ENCODE measurements around the gene TDRD9. TPM values are rescaled to one million over a fixed set of nuclear protein-coding genes. Genes with fewer than 3 reads are reported as not detected.

TDRD9 gene
- total RNA-seq, 1 experiment from 2014 or later = not detected

DNA sequence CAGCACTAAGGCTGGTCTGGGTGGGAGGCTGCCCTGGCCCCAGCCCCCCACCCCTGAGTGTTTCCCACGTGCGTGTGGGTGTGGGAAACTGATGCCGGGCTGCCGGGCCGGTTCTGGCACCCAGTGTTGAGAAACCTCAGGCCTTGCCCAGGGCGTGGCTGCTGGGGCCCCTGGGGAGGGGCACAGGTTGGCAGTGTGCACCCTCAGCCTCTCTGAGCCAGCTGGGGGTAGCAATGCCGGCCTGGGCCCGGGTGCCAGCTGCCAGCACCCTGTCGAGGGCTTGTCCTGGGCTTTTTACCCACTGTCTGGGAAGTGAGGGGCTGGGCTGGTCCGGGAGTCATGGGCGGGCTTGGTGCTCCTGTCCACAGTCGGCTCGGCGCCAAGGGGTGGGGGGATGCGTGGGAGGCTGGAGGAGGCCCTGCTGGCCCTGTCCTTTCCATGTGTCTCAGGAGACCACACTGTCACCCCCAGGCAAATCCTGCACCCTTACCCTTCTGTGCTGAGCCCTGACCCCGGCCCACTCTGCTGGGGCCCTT lies 172.9 kb downstream of the TDRD9 start (continued):
- TF ChIP-seq, protein P1, sequence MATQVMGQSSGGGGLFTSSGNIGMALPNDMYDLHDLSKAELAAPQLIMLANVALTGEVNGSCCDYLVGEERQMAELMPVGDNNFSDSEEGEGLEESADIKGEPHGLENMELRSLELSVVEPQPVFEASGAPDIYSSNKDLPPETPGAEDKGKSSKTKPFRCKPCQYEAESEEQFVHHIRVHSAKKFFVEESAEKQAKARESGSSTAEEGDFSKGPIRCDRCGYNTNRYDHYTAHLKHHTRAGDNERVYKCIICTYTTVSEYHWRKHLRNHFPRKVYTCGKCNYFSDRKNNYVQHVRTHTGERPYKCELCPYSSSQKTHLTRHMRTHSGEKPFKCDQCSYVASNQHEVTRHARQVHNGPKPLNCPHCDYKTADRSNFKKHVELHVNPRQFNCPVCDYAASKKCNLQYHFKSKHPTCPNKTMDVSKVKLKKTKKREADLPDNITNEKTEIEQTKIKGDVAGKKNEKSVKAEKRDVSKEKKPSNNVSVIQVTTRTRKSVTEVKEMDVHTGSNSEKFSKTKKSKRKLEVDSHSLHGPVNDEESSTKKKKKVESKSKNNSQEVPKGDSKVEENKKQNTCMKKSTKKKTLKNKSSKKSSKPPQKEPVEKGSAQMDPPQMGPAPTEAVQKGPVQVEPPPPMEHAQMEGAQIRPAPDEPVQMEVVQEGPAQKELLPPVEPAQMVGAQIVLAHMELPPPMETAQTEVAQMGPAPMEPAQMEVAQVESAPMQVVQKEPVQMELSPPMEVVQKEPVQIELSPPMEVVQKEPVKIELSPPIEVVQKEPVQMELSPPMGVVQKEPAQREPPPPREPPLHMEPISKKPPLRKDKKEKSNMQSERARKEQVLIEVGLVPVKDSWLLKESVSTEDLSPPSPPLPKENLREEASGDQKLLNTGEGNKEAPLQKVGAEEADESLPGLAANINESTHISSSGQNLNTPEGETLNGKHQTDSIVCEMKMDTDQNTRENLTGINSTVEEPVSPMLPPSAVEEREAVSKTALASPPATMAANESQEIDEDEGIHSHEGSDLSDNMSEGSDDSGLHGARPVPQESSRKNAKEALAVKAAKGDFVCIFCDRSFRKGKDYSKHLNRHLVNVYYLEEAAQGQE (IDR thresholded peaks at IDR 0.05; ENCODE audit: insufficient read depth in 1 of 2, low read depth in 2 of 2, low read length in 1 of 2) = no peak

DNA sequence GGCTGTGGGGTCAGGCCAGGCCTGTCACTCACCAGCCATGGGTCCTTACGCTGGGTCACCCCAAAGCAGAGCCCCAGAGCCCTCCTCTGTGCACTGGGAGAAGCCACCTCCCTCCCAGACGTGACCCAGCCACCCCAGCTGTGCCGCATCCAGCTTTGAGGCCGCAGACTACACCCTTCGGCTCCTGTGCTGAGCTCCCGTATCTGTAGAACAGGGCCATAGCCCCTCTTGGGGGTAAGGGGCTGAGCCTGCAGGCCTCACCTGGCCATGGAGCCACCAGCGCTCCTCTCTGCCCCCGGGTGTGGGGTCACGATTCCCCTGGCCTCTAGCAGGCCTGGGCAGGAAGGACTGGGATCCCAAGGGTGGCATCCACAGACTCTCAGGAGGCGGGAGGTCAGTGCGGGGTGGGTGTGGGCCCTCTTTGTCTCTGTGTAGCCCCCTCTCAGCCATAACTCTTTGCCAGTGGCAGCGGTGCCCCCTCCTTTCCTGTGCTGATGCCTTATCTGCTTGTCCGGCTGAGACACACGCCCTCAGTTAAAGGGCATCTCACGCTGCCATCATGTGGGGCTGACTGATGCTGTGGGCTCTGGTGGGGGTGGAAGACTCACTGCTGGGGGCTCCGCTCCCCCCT lies 173.5 kb downstream of the TDRD9 start:
- Histone ChIP-seq H3K9me3 (ENCODE audit: control insufficient read depth, insufficient read depth, low read depth, low read length) (no peaks in the 10 kb centered on the region), H3K4me3 (ENCODE audit: low read depth in 2 of 2, low read length in 2 of 2) (no peak overlapping the region), H3K27ac (ENCODE audit: low read length) (no peak overlapping the region), H3K27me3 (ENCODE audit: control insufficient read depth, insufficient read depth, low read length) (no peaks in the 10 kb centered on the region), H3K36me3 (ENCODE audit: control insufficient read depth, insufficient read depth, low read length) (no peaks in the 10 kb centered on the region), H3K4me1 (ENCODE audit: control insufficient read depth, insufficient read depth, low read length) (no peaks in the 10 kb centered on the region)
- ChIA-PET CTCF (no interaction called here), POLR2A (no interaction called here)
- no peak for DNase-seq (ENCODE audit: low read depth, low spot score)
- in situ Hi-C loops (cut with HindIII; ENCODE audit: low pct_unique_long_range_greater_than_20kb, low sequenced_read_pairs) = no loop called here
- no TSS peak for BruUV-seq (replicated peaks)
- TF ChIP-seq TCF7L2 (IDR thresholded peaks at IDR 0.05; ENCODE audit: low read depth, low read length) = no peak
- no peak for TF ChIP-seq POLR2AphosphoS5 (IDR thresholded peaks at IDR 0.05; ENCODE audit: low read depth, low read length)
- TF ChIP-seq SIN3A (IDR thresholded peaks at IDR 0.05; ENCODE audit: borderline replicate concordance, insufficient read depth, low read depth, low read length) = no peak
- TF ChIP-seq, protein P1 (IDR thresholded peaks at IDR 0.05; ENCODE audit: insufficient read depth in 1 of 2, low read depth in 2 of 2, low read length in 1 of 2) = no peak
- TF ChIP-seq, protein P2, sequence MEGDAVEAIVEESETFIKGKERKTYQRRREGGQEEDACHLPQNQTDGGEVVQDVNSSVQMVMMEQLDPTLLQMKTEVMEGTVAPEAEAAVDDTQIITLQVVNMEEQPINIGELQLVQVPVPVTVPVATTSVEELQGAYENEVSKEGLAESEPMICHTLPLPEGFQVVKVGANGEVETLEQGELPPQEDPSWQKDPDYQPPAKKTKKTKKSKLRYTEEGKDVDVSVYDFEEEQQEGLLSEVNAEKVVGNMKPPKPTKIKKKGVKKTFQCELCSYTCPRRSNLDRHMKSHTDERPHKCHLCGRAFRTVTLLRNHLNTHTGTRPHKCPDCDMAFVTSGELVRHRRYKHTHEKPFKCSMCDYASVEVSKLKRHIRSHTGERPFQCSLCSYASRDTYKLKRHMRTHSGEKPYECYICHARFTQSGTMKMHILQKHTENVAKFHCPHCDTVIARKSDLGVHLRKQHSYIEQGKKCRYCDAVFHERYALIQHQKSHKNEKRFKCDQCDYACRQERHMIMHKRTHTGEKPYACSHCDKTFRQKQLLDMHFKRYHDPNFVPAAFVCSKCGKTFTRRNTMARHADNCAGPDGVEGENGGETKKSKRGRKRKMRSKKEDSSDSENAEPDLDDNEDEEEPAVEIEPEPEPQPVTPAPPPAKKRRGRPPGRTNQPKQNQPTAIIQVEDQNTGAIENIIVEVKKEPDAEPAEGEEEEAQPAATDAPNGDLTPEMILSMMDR (IDR thresholded peaks at IDR 0.05) = no peak
- intact Hi-C loops (cut with micrococcal nuclease; ENCODE audit: unreplicated experiment) = no loop called here
- ATAC-seq = no peak

Other genes with a start within 250 kb of the TDRD9 start
- 36.8 TPM for gene XRCC3, start 213.0 kb upstream of the TDRD9 start, total RNA-seq (2021; ENCODE audit: unreplicated experiment)
- gene ZFYVE21, start 212.6 kb upstream of the TDRD9 start, total RNA-seq (2021; ENCODE audit: unreplicated experiment) = 41.8 TPM
- 19.0 TPM for gene PPP1R13B, start 80.9 kb upstream of the TDRD9 start, total RNA-seq (2021; ENCODE audit: unreplicated experiment)
- not detected for gene RD3L, start 14.1 kb downstream of the TDRD9 start, total RNA-seq (2021; ENCODE audit: unreplicated experiment)
- gene ASPG, start 157.2 kb downstream of the TDRD9 start, total RNA-seq (2021; ENCODE audit: unreplicated experiment) = not detected
- gene KIF26A, start 210.1 kb downstream of the TDRD9 start, total RNA-seq (2021; ENCODE audit: unreplicated experiment) = 4.4 TPM

Measured in Panc1 (cell line).